ENCODE measurements around the gene BICRA.

DNA sequence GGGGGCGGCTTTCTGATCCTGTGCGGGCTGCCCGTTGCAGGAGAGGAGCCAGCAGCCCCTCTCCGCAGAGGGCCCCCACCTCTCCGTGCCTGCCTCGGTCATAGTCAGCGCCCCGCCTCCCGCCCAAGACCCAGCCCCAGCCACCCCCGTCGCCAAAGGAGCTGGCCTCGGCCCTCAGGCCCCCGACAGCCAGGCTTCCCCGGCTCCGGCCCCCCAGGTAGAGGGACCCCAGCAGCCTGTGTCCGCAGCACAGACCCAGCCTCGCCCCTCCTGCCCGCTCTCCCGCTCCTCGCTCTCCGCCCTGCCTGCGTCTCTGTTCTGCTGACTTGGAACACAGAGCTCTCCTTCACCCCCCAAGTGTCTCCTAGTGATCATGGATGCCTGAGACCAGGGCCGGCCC lies 73.0 kb downstream of the BICRA start:
- TF ChIP-seq POLR2AphosphoS5 (IDR thresholded peaks at IDR 0.05; ENCODE audit: low read depth) (no peak), GABPA (IDR thresholded peaks at IDR 0.05; ENCODE audit: low read depth) (no peak), REST (IDR thresholded peaks at IDR 0.05; ENCODE audit: insufficient replicate concordance, low read depth) (no peak)
- TF ChIP-seq, protein P1, sequence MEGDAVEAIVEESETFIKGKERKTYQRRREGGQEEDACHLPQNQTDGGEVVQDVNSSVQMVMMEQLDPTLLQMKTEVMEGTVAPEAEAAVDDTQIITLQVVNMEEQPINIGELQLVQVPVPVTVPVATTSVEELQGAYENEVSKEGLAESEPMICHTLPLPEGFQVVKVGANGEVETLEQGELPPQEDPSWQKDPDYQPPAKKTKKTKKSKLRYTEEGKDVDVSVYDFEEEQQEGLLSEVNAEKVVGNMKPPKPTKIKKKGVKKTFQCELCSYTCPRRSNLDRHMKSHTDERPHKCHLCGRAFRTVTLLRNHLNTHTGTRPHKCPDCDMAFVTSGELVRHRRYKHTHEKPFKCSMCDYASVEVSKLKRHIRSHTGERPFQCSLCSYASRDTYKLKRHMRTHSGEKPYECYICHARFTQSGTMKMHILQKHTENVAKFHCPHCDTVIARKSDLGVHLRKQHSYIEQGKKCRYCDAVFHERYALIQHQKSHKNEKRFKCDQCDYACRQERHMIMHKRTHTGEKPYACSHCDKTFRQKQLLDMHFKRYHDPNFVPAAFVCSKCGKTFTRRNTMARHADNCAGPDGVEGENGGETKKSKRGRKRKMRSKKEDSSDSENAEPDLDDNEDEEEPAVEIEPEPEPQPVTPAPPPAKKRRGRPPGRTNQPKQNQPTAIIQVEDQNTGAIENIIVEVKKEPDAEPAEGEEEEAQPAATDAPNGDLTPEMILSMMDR (IDR thresholded peaks at IDR 0.05; ENCODE audit: insufficient read depth, low read length), result no peak

Data from HL-60 (cell line).